GM10266 (cell line): ENCODE data around the gene ATP8B3.
"Not testable (repeated sequence)": the region's sequence is repeated elsewhere in the genome, so short reads cannot be mapped to it uniquely, and the experiment has no call there.

Source experiments
- DNase-seq: peaks from one replicate; pipeline ENCODE4 v3.0.0; 2012; ENCODE audit errors: extremely low spot score
- TF ChIP-seq, protein P1 (sequence below): IDR thresholded peaks from 2 replicates; pipeline ENCODE4 v1.5.1; 2012; ENCODE audit warnings: mild to moderate bottlenecking, low read depth; ENCODE audit not compliant: control insufficient read depth, insufficient read depth; ENCODE audit errors: missing control alignments

The ATP8B3 gene

DNA sequence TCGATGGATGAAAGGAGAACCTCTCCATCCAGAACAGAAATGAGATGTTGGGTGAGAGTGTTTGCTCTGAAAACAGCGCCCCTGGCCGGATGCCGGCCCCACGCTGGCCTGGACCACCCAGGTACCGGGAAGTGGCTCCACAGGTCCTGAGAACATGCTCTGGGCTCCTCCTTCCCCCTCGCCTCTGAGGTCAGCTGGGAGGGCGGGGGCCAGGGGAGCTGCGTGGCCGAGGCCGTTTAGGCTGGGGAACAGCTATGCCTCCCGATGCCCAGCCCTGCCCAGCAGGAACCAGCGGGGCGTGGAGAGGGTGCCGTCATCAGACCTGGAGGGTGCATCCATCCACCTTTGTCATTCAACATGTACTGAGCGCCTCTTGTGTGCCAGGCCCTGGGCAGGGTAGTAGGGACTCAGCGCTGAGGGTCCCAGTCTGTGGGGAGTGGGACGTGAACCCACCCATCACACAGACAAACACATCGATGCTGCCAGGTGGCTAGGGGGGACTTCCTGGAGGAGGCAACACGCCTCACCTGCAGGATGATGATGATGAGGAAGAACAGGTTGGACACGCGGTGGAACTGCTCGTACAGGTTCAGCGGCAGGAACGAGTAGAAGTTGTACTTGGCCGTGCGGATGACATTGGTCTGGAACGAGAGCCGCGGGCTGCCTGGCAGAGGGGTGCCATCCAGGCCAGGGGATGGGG is 4.2 kb downstream of the ATP8B3 start:
- TF ChIP-seq, protein P1, sequence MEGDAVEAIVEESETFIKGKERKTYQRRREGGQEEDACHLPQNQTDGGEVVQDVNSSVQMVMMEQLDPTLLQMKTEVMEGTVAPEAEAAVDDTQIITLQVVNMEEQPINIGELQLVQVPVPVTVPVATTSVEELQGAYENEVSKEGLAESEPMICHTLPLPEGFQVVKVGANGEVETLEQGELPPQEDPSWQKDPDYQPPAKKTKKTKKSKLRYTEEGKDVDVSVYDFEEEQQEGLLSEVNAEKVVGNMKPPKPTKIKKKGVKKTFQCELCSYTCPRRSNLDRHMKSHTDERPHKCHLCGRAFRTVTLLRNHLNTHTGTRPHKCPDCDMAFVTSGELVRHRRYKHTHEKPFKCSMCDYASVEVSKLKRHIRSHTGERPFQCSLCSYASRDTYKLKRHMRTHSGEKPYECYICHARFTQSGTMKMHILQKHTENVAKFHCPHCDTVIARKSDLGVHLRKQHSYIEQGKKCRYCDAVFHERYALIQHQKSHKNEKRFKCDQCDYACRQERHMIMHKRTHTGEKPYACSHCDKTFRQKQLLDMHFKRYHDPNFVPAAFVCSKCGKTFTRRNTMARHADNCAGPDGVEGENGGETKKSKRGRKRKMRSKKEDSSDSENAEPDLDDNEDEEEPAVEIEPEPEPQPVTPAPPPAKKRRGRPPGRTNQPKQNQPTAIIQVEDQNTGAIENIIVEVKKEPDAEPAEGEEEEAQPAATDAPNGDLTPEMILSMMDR, result no peak
- no peak for DNase-seq

GRCh38 chr19:1807030-1807694 is 4.9 kb downstream of the ATP8B3 start:
- TF ChIP-seq, protein P1, result no peak
- no peak for DNase-seq

GRCh38 chr19:1806184-1807029 is 5.7 kb downstream of the ATP8B3 start:
- DNase-seq, result no peak
- TF ChIP-seq, protein P1, result no peak

- TF ChIP-seq, protein P1, result no peak
- DNase-seq, result no peak
Observed at GRCh38 chr19:1805401-1806183, 6.5 kb downstream of the ATP8B3 start.

- no peak for DNase-seq
- TF ChIP-seq, protein P1, result no peak
Observed at GRCh38 chr19:1804858-1805257, 7.2 kb downstream of the ATP8B3 start.

GRCh38 chr19:1799695-1800342 is 12.3 kb downstream of the ATP8B3 start:
- TF ChIP-seq, protein P1, result no peak

GRCh38 chr19:1797313-1797712 is 14.8 kb downstream of the ATP8B3 start:
- not testable (repeated sequence) for DNase-seq

More at GRCh38 chr19:1799695-1800342, 12.3 kb downstream of the ATP8B3 start:
- DNase-seq, result no peak
